ENCODE data around the gene ACMSD. TPM values are rescaled to one million over a fixed set of nuclear protein-coding genes. Genes with fewer than 3 reads are reported as not detected.

The ACMSD gene
- total and polyA plus RNA-seq, 2 of the 4 experiments (the other 2 are of a cell fraction), result not detected

GRCh38 chr2:134933732-134934131 is 95.3 kb downstream of the ACMSD start:
- Histone ChIP-seq H3K9ac (ENCODE audit: low read depth, low read length) (no peak overlapping the region), H3K23ac (ENCODE audit: low read depth, low read length) (no peak overlapping the region), H2AK9ac (replicated peaks; ENCODE audit: low read depth, low read length, poor library complexity) (no peak overlapping the region), H3K4me3 (ENCODE audit: insufficient read depth, low read depth, low read length) (no peak overlapping the region), H2BK120ac (ENCODE audit: low read depth, low read length) (no peak overlapping the region), H3K18ac (ENCODE audit: low read depth, low read length) (no peak overlapping the region), H2AK5ac (ENCODE audit: low read depth, low read length) (no peak overlapping the region), H3K9me3 (ENCODE audit: control insufficient read depth, insufficient read depth, low read length) (no peaks in the 10 kb centered on the region), H2BK15ac (ENCODE audit: low read depth, low read length) (no peak overlapping the region), H3K4me2 (ENCODE audit: low read depth, low read length) (no peak overlapping the region), H4K20me1 (ENCODE audit: insufficient read depth, low read length) (peaks cover 63% of the 10 kb centered on the region), H2BK5ac (ENCODE audit: low read depth, low read length, poor library complexity, severe bottlenecking) (no peak overlapping the region), H3K4ac (ENCODE audit: low read depth, low read length) (no peak overlapping the region), H4K8ac (ENCODE audit: low read depth in 2 of 2, low read length in 2 of 2) (no peak overlapping the region), H3K56ac (ENCODE audit: extremely low read depth, insufficient read depth, low read length) (no peak overlapping the region), H3K79me1 (ENCODE audit: low read depth in 1 of 2, low read length in 2 of 2) (peaks cover 4 to 23% of the 10 kb centered on the region in 2 experiments), H4K91ac (ENCODE audit: insufficient read depth, low read depth, low read length) (no peak overlapping the region), H2BK20ac (ENCODE audit: low read depth, low read length) (no peak overlapping the region), H3K4me1 (ENCODE audit: control insufficient read depth, insufficient read depth, low read length) (peaks cover 2% of the 10 kb centered on the region; the same call in 1 of the 2 replicates), H3K27ac (ENCODE audit: insufficient read depth, low read length) (no peak overlapping the region), H3K36me3 (ENCODE audit: control insufficient read depth, insufficient read depth, low read length) (0 out of 2 replicates have a peak, but pooled peaks cover 1% of the 10 kb centered on the region), H4K5ac (ENCODE audit: low read depth, low read length) (no peak overlapping the region), H3K27me3 (ENCODE audit: control insufficient read depth, insufficient read depth, low read length) (no peaks in the 10 kb centered on the region), H3K14ac (replicated peaks; ENCODE audit: low read depth, low read length) (no peak overlapping the region), H2AFZ (replicated peaks; ENCODE audit: low read length, poor library complexity) (no peak overlapping the region), H3K9me1 (ENCODE audit: insufficient read depth, low read length) (no peaks in the 10 kb centered on the region; the same call in 1 of the 2 replicates)
- ChIA-PET CTCF (interaction anchor here (0.7 kb wide), 1 partner anchor 79 kb away, joined by 3 read pairs; no protein-coding TSS in a partner anchor), POLR2A (ENCODE audit: unreplicated experiment) (no interaction called here)
- TF ChIP-seq BHLHE40 (IDR thresholded peaks at IDR 0.05; ENCODE audit: low read depth, low read length) (no peak), RCOR1 (IDR thresholded peaks at IDR 0.05; ENCODE audit: insufficient replicate concordance, low read length) (no peak), RFX5 (IDR thresholded peaks at IDR 0.05; ENCODE audit: low read depth, low read length) (no peak), NFE2L2 (IDR thresholded peaks at IDR 0.05; ENCODE audit: low read depth, low read length) (no peak), ELK1 (IDR thresholded peaks at IDR 0.05; ENCODE audit: borderline replicate concordance, low read depth, low read length) (no peak), CEBPB (IDR thresholded peaks at IDR 0.05; ENCODE audit: low read depth, low read length) (no peak), POLR2A (IDR thresholded peaks at IDR 0.05; ENCODE audit: low read depth, low read length) (no peak), MXI1 (IDR thresholded peaks at IDR 0.05; ENCODE audit: borderline replicate concordance, low read depth, low read length) (no peak)
- no peak for ATAC-seq (ENCODE audit: low read depth)
- intact Hi-C loops (cut with micrococcal nuclease) (no loop called here), dilution Hi-C loops (cut with HindIII; ENCODE audit: low sequenced_read_pairs, unreplicated experiment) (no loop called here), in situ Hi-C loops (cut with MboI; ENCODE audit: low sequenced_read_pairs) (no loop called here)
- no peak for DNase-seq
- no CpG with 5 or more reads among the region's 1 CpG for WGBS, 2 experiments (ENCODE audit: extremely low coverage in 2 of 2, insufficient read length in 1 of 2)
- BruUV-seq (replicated peaks), result no TSS peak
